ENCODE measurements around the gene BMPR1A. TPM values are rescaled to one million over a fixed set of nuclear protein-coding genes. Genes with fewer than 3 reads are reported as not detected.

Gene BMPR1A
- polyA plus RNA-seq, 3 donors = 0.25 to 0.67 (median 0.61) TPM

GRCh38 chr10:86799188-86799845, 42.9 kb downstream of the BMPR1A start:
- H3K27me3 ChIP-seq (ENCODE audit: control insufficient read depth in 2 of 2, insufficient read depth in 2 of 2, low read length in 2 of 2) = no peaks in the 10 kb centered on the region
- H3K9me3 Mint-ChIP-seq = peaks cover 0 to 3% (median 0%) of the 10 kb centered on the region in 7 donors
- WGBS (ENCODE audit: insufficient coverage) = no CpG with 5 or more reads among the region's 8 CpGs
- no peak overlapping the region for H3K4me2 ChIP-seq (replicated peaks; ENCODE audit: extremely low read depth, low read length, poor library complexity, severe bottlenecking)
- H3K4me3 ChIP-seq (replicated peaks in 1 of 3; ENCODE audit: low read depth in 2 of 3, low read length in 3 of 3) = no peak overlapping the region
- H3K36me3 ChIP-seq (replicated peaks in 1 of 2; ENCODE audit: control insufficient read depth in 1 of 2, insufficient read depth in 2 of 2, low read length in 2 of 2) = no peaks in the 10 kb centered on the region
- H3K79me2 ChIP-seq (ENCODE audit: insufficient read depth, low read length) = no peaks in the 10 kb centered on the region
- no peak overlapping the region for H3K27ac ChIP-seq (ENCODE audit: low read depth in 1 of 2, low read length in 2 of 2)
- peaks cover 2 to 8% (median 2%) of the 10 kb centered on the region in 3 donors for H3K27me3 Mint-ChIP-seq (ENCODE audit: low read depth in 3 of 3)
- no peak overlapping the region for H2AFZ ChIP-seq (ENCODE audit: insufficient read depth, low read depth, low read length, poor library complexity, severe bottlenecking)
- TF ChIP-seq CTCF (IDR thresholded peaks at IDR 0.05) = no peak
- H3K27ac Mint-ChIP-seq = no peak overlapping the region
- no peak for DNase-seq
- no peak overlapping the region for H3K9ac ChIP-seq (ENCODE audit: insufficient read depth, low read length, poor library complexity, severe bottlenecking)
- H3K36me3 Mint-ChIP-seq = no peaks in the 10 kb centered on the region
- no peaks in the 10 kb centered on the region for H4K20me1 ChIP-seq (ENCODE audit: insufficient read depth, low read length)
- H3K4me3 Mint-ChIP-seq = no peak overlapping the region
- no peaks in the 10 kb centered on the region for H3K9me3 ChIP-seq (replicated peaks in 1 of 2; ENCODE audit: control insufficient read depth in 1 of 2, insufficient read depth in 1 of 2, low read length in 2 of 2)
- intact Hi-C loops (cut with micrococcal nuclease) = no loop called here
- no peaks in the 10 kb centered on the region for H3K4me1 ChIP-seq (ENCODE audit: control insufficient read depth in 1 of 2, insufficient read depth in 2 of 2, low read length in 2 of 2)
- H3K4me1 Mint-ChIP-seq = no peaks in the 10 kb centered on the region

DNA sequence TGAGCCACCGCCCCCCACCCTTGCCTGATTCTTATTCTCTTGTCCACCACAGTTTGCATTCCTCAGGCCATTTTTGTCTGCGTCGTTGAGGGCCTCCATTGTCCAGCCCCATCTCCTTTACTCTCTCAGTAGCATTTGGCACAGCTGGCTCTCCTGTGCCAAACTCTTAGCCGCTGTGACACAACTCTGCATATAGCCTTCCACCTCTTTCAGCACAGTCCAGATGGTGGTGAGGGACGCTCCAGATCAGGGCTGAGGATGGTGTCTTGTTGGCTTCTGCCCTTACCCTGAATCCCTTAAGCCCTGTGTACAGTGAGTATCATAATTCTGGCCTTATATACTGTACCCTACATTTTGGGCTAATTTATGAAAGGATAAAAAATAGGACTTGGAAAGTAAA, 45.6 kb downstream of the BMPR1A start:
- H2AFZ ChIP-seq (ENCODE audit: insufficient read depth, low read depth, low read length, poor library complexity, severe bottlenecking) = no peak overlapping the region
- no peaks in the 10 kb centered on the region for H3K4me1 ChIP-seq (ENCODE audit: control insufficient read depth in 1 of 2, insufficient read depth in 2 of 2, low read length in 2 of 2)
- no peak for DNase-seq
- no peaks in the 10 kb centered on the region for H4K20me1 ChIP-seq (ENCODE audit: insufficient read depth, low read length)
- no peak overlapping the region for H3K4me2 ChIP-seq (replicated peaks; ENCODE audit: extremely low read depth, low read length, poor library complexity, severe bottlenecking)
- H3K36me3 ChIP-seq (replicated peaks in 1 of 2; ENCODE audit: control insufficient read depth in 1 of 2, insufficient read depth in 2 of 2, low read length in 2 of 2) = no peaks in the 10 kb centered on the region
- no peak overlapping the region for H3K4me3 Mint-ChIP-seq
- H3K27ac Mint-ChIP-seq = peak overlapping the region in 1 of 7 donors; percentile 31
- peaks cover 0 to 5% (median 2%) of the 10 kb centered on the region in 3 donors for H3K27me3 Mint-ChIP-seq (ENCODE audit: low read depth in 3 of 3)
- H3K9me3 Mint-ChIP-seq = peaks cover 0 to 3% (median 0%) of the 10 kb centered on the region in 7 donors
- no peaks in the 10 kb centered on the region for H3K27me3 ChIP-seq (ENCODE audit: control insufficient read depth in 2 of 2, insufficient read depth in 2 of 2, low read length in 2 of 2)
- H3K79me2 ChIP-seq (ENCODE audit: insufficient read depth, low read length) = no peaks in the 10 kb centered on the region
- H3K27ac ChIP-seq (ENCODE audit: low read depth in 1 of 2, low read length in 2 of 2) = no peak overlapping the region
- H3K4me3 ChIP-seq (replicated peaks in 1 of 3; ENCODE audit: low read depth in 2 of 3, low read length in 3 of 3) = no peak overlapping the region
- intact Hi-C loops (cut with micrococcal nuclease) = no loop called here
- no peak overlapping the region for H3K9ac ChIP-seq (ENCODE audit: insufficient read depth, low read length, poor library complexity, severe bottlenecking)
- H3K9me3 ChIP-seq (replicated peaks in 1 of 2; ENCODE audit: control insufficient read depth in 1 of 2, insufficient read depth in 1 of 2, low read length in 2 of 2) = no peaks in the 10 kb centered on the region
- WGBS (ENCODE audit: insufficient coverage) = 98% methylated on average over 4 of the region's 5 CpGs
- no peaks in the 10 kb centered on the region for H3K36me3 Mint-ChIP-seq
- H3K4me1 Mint-ChIP-seq = no peaks in the 10 kb centered on the region
- no peak for TF ChIP-seq CTCF (IDR thresholded peaks at IDR 0.05)

Measured in CD14-positive monocyte (primary cell).